ENCODE measurements around the gene AUH.
"Not testable (repeated sequence)": the region's sequence is repeated elsewhere in the genome, so short reads cannot be mapped to it uniquely, and the experiment has no call there.

DNA sequence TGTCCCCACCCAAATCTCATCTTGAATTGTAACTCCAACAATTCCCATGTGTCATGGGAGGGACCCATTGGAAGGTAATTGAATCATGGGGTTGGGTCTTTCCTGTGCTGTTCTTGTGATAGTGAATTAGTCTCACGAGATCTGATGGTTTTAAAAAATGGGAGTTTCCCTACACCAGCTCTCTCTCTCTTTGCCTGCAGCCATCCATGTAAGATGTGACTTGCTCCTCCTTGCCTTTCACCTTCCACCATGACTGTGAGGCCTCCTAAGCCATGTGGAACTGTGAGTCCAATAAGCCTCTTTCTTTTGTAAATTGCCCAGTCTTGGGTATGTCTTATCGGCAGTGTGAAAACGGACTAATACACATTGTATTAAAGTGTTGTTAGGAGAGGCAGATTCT is 16.3 kb upstream of the AUH start:
- TF ChIP-seq, protein P1, sequence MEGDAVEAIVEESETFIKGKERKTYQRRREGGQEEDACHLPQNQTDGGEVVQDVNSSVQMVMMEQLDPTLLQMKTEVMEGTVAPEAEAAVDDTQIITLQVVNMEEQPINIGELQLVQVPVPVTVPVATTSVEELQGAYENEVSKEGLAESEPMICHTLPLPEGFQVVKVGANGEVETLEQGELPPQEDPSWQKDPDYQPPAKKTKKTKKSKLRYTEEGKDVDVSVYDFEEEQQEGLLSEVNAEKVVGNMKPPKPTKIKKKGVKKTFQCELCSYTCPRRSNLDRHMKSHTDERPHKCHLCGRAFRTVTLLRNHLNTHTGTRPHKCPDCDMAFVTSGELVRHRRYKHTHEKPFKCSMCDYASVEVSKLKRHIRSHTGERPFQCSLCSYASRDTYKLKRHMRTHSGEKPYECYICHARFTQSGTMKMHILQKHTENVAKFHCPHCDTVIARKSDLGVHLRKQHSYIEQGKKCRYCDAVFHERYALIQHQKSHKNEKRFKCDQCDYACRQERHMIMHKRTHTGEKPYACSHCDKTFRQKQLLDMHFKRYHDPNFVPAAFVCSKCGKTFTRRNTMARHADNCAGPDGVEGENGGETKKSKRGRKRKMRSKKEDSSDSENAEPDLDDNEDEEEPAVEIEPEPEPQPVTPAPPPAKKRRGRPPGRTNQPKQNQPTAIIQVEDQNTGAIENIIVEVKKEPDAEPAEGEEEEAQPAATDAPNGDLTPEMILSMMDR (IDR thresholded peaks at IDR 0.05) = not testable (repeated sequence)
- TF ChIP-seq POLR2A (IDR thresholded peaks at IDR 0.05) = not testable (repeated sequence)

All from gastroesophageal sphincter (tissue), 3 donors.